SK-N-SH treated with all-trans-retinoic acid at 6 μM for 48 hours (cell line): ENCODE results near the gene SPNS1.
"Not testable (repeated sequence)": the region's sequence is repeated elsewhere in the genome, so short reads cannot be mapped to it uniquely, and the experiment has no call there.

Experiments
- ATAC-seq: fragments of 200-7000 bp; cut with Tn5 transposase; 3 replicates; pipeline ENCODE4 v1.9.1; 2020; ENCODE audit warnings: mild to moderate bottlenecking, moderate library complexity
- ARNTL ChIP-seq: fragments of 450-650 bp; formaldehyde crosslinking; IDR thresholded peaks from 2 replicates; pipeline ENCODE4 v1.5.0; 2020; ENCODE audit warnings: low read depth, mild to moderate bottlenecking, moderate library complexity, borderline replicate concordance
- BACH2 ChIP-seq: fragments of 250-450 bp; sonication (Bioruptor Pico); IDR thresholded peaks from 2 replicates; pipeline ENCODE4 v1.9.0; 2021; ENCODE audit warnings: mild to moderate bottlenecking, borderline replicate concordance
- CSDC2 ChIP-seq: fragments of 250-450 bp; sonication (Bioruptor Pico); IDR thresholded peaks from 2 replicates; pipeline ENCODE4 v1.5.0; 2020; ENCODE audit warnings: mild to moderate bottlenecking, moderate library complexity
- ESRRG ChIP-seq: fragments of 250-450 bp; sonication (Bioruptor Pico); IDR thresholded peaks from 2 replicates; pipeline ENCODE4 v1.6.1; 2021; ENCODE audit warnings: mild to moderate bottlenecking
- GLIS3 ChIP-seq: fragments of 250-450 bp; sonication (Bioruptor Pico); IDR thresholded peaks from 2 replicates; pipeline ENCODE4 v1.5.0; 2020; ENCODE audit warnings: mild to moderate bottlenecking, moderate library complexity
- ISL1 ChIP-seq: fragments of 250-450 bp; sonication (Bioruptor Pico); IDR thresholded peaks from 2 replicates; pipeline ENCODE4 v2.1.2; 2022; ENCODE audit warnings: mild to moderate bottlenecking, moderate library complexity
- OSR1 ChIP-seq: fragments of 250-450 bp; sonication (Bioruptor Pico); IDR thresholded peaks from 2 replicates; pipeline ENCODE4 v1.8.0; 2022; ENCODE audit warnings: moderate library complexity, mild to moderate bottlenecking, inconsistent platforms
- PPARA ChIP-seq: fragments of 250-450 bp; sonication (Bioruptor Pico); IDR thresholded peaks from 2 replicates; pipeline ENCODE4 v1.5.0; 2020; ENCODE audit warnings: mild to moderate bottlenecking, borderline replicate concordance
- RARB ChIP-seq: fragments of 250-450 bp; sonication (Bioruptor Pico); IDR thresholded peaks from 2 replicates; pipeline ENCODE4 v1.8.0; 2021; ENCODE audit warnings: mild to moderate bottlenecking, moderate library complexity
- SNAI2 ChIP-seq: fragments of 250-450 bp; sonication (Bioruptor Pico); IDR thresholded peaks from 2 replicates; pipeline ENCODE4 v1.5.0; 2020; ENCODE audit warnings: mild to moderate bottlenecking, moderate library complexity
- TCF4 ChIP-seq: fragments of 250-450 bp; sonication (Bioruptor Pico); IDR thresholded peaks from 2 replicates; pipeline ENCODE4 v1.8.0; 2021; ENCODE audit warnings: mild to moderate bottlenecking, moderate library complexity, borderline replicate concordance
- TOX ChIP-seq: fragments of 250-450 bp; sonication (Bioruptor Pico); IDR thresholded peaks from 2 replicates; pipeline ENCODE4 v1.8.0; 2021; ENCODE audit warnings: mild to moderate bottlenecking, moderate library complexity, borderline replicate concordance
- ZC3H10 ChIP-seq: fragments of 250-450 bp; sonication (Bioruptor Pico); IDR thresholded peaks from 2 replicates; pipeline ENCODE4 v1.5.1; 2021; ENCODE audit warnings: mild to moderate bottlenecking, moderate library complexity
- ZFP3 ChIP-seq: fragments of 250-450 bp; sonication (Bioruptor Pico); IDR thresholded peaks from 2 replicates; pipeline ENCODE4 v1.5.0; 2020; ENCODE audit warnings: mild to moderate bottlenecking, moderate library complexity
- ZFP30 ChIP-seq: fragments of 450-650 bp; formaldehyde crosslinking; IDR thresholded peaks from 2 replicates; pipeline ENCODE4 v1.5.0; 2022; ENCODE audit warnings: mild to moderate bottlenecking, moderate library complexity
- ZNF70 ChIP-seq: fragments of 450-650 bp; formaldehyde crosslinking; IDR thresholded peaks from 2 replicates; pipeline ENCODE4 v1.5.0; 2020; ENCODE audit warnings: mild to moderate bottlenecking, moderate library complexity
- ZNF8 ChIP-seq: fragments of 450-650 bp; formaldehyde crosslinking; IDR thresholded peaks from 2 replicates; pipeline ENCODE4 v1.5.0; 2020; ENCODE audit warnings: mild to moderate bottlenecking, moderate library complexity
- TF ChIP-seq, protein P1 (sequence below): fragments of 250-450 bp; sonication (Bioruptor Pico); IDR thresholded peaks from 2 replicates; pipeline ENCODE4 v1.8.0; 2020; ENCODE audit warnings: mild to moderate bottlenecking, moderate library complexity, borderline replicate concordance
- TF ChIP-seq, protein P2 (sequence below): fragments of 250-450 bp; sonication (Bioruptor Pico); IDR thresholded peaks from 2 replicates; pipeline ENCODE4 v1.5.1; 2021; ENCODE audit warnings: mild to moderate bottlenecking, moderate library complexity
- TF ChIP-seq, protein P3 (sequence below): fragments of 250-450 bp; sonication (Bioruptor Pico); IDR thresholded peaks from 2 replicates; pipeline ENCODE4 v1.5.1; 2020; ENCODE audit warnings: low read depth, mild to moderate bottlenecking, moderate library complexity
- TF ChIP-seq, protein P4 (sequence below): fragments of 250-450 bp; sonication (Bioruptor Pico); IDR thresholded peaks from 2 replicates; pipeline ENCODE4 v1.5.0; 2020; ENCODE audit warnings: mild to moderate bottlenecking, moderate library complexity
- TF ChIP-seq, protein P5 (sequence below): fragments of 250-450 bp; sonication (Bioruptor Pico); IDR thresholded peaks from 2 replicates; pipeline ENCODE4 v1.8.0; 2021; ENCODE audit warnings: low read depth, mild to moderate bottlenecking, moderate library complexity, borderline replicate concordance

The SPNS1 gene

DNA sequence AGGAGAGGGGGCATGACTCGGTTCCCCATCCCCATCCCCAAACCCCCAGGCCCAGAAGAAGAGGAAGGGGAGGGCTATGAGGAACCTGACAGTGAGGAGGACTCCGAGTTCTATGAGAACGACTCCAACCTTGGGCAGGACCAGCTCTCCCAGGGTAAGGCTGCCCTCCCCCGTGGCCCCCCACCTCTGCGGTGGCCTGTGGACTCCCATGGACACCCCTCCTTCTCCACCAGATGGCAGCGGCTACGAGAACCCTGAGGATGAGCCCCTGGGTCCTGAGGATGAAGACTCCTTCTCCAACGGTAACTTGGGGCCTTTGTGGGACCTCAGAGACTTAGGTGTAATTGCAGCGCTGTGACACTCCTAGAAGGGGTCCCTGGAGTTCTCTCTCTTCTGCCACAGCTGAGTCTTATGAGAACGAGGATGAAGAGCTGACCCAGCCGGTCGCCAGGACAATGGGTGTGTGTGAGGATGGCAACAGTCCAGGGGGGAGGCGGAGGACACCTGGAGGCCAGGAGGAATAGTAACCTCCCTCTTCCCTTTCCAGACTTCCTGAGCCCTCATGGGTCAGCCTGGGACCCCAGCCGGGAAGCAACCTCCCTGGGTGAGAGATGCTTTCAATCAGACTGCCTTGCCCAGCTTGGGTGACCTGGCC lies 37.2 kb upstream of the SPNS1 start:
- ATAC-seq: no peak
- TF ChIP-seq, protein P1, sequence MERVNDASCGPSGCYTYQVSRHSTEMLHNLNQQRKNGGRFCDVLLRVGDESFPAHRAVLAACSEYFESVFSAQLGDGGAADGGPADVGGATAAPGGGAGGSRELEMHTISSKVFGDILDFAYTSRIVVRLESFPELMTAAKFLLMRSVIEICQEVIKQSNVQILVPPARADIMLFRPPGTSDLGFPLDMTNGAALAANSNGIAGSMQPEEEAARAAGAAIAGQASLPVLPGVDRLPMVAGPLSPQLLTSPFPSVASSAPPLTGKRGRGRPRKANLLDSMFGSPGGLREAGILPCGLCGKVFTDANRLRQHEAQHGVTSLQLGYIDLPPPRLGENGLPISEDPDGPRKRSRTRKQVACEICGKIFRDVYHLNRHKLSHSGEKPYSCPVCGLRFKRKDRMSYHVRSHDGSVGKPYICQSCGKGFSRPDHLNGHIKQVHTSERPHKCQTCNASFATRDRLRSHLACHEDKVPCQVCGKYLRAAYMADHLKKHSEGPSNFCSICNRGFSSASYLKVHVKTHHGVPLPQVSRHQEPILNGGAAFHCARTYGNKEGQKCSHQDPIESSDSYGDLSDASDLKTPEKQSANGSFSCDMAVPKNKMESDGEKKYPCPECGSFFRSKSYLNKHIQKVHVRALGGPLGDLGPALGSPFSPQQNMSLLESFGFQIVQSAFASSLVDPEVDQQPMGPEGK (CRISPR knock-in tag): no peak
- no peak for TF ChIP-seq TCF4 (CRISPR knock-in tag)
- no peak for TF ChIP-seq RARB
- no peak for TF ChIP-seq TOX
- TF ChIP-seq ZC3H10 (CRISPR knock-in tag): no peak
- TF ChIP-seq ISL1 (CRISPR knock-in tag): no peak
- TF ChIP-seq, protein P2, sequence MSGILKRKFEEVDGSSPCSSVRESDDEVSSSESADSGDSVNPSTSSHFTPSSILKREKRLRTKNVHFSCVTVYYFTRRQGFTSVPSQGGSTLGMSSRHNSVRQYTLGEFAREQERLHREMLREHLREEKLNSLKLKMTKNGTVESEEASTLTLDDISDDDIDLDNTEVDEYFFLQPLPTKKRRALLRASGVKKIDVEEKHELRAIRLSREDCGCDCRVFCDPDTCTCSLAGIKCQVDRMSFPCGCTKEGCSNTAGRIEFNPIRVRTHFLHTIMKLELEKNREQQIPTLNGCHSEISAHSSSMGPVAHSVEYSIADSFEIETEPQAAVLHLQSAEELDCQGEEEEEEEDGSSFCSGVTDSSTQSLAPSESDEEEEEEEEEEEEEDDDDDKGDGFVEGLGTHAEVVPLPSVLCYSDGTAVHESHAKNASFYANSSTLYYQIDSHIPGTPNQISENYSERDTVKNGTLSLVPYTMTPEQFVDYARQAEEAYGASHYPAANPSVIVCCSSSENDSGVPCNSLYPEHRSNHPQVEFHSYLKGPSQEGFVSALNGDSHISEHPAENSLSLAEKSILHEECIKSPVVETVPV (CRISPR knock-in tag): no peak
- TF ChIP-seq, protein P3, sequence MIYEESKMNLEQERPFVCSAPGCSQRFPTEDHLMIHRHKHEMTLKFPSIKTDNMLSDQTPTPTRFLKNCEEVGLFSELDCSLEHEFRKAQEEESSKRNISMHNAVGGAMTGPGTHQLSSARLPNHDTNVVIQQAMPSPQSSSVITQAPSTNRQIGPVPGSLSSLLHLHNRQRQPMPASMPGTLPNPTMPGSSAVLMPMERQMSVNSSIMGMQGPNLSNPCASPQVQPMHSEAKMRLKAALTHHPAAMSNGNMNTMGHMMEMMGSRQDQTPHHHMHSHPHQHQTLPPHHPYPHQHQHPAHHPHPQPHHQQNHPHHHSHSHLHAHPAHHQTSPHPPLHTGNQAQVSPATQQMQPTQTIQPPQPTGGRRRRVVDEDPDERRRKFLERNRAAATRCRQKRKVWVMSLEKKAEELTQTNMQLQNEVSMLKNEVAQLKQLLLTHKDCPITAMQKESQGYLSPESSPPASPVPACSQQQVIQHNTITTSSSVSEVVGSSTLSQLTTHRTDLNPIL (CRISPR knock-in tag): no peak
- no peak for TF ChIP-seq ZFP3 (CRISPR knock-in tag)
- TF ChIP-seq ESRRG (CRISPR knock-in tag): no peak
- no peak for TF ChIP-seq ZFP30 (CRISPR knock-in tag)
- no peak for TF ChIP-seq ZNF70
- TF ChIP-seq GLIS3 (CRISPR knock-in tag): no peak
- no peak for TF ChIP-seq CSDC2 (CRISPR knock-in tag)
- no peak for TF ChIP-seq ZNF8
- TF ChIP-seq, protein P4, sequence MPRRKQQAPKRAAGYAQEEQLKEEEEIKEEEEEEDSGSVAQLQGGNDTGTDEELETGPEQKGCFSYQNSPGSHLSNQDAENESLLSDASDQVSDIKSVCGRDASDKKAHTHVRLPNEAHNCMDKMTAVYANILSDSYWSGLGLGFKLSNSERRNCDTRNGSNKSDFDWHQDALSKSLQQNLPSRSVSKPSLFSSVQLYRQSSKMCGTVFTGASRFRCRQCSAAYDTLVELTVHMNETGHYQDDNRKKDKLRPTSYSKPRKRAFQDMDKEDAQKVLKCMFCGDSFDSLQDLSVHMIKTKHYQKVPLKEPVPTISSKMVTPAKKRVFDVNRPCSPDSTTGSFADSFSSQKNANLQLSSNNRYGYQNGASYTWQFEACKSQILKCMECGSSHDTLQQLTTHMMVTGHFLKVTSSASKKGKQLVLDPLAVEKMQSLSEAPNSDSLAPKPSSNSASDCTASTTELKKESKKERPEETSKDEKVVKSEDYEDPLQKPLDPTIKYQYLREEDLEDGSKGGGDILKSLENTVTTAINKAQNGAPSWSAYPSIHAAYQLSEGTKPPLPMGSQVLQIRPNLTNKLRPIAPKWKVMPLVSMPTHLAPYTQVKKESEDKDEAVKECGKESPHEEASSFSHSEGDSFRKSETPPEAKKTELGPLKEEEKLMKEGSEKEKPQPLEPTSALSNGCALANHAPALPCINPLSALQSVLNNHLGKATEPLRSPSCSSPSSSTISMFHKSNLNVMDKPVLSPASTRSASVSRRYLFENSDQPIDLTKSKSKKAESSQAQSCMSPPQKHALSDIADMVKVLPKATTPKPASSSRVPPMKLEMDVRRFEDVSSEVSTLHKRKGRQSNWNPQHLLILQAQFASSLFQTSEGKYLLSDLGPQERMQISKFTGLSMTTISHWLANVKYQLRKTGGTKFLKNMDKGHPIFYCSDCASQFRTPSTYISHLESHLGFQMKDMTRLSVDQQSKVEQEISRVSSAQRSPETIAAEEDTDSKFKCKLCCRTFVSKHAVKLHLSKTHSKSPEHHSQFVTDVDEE: no peak
- no peak for TF ChIP-seq PPARA (CRISPR knock-in tag)
- TF ChIP-seq SNAI2 (CRISPR knock-in tag): no peak

DNA sequence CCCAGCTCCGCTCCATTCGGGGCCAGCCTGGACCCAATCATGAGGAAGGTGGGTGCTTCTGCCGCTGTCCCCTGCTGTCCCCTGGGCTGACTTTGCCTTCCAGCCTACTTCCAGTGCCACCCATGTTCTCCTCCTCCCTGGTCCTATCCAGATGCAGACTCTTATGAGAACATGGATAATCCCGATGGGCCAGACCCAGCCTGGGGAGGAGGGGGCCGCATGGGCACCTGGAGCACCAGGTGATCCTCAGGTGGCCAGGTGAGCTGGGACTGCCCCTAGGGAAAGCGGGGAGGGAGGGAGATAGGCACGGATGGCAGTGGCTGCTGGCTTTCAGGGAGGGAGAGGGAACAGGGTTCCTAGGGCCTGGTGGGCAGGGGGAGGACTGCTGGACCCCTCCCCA lies 35.9 kb upstream of the SPNS1 start:
- TF ChIP-seq, protein P5, sequence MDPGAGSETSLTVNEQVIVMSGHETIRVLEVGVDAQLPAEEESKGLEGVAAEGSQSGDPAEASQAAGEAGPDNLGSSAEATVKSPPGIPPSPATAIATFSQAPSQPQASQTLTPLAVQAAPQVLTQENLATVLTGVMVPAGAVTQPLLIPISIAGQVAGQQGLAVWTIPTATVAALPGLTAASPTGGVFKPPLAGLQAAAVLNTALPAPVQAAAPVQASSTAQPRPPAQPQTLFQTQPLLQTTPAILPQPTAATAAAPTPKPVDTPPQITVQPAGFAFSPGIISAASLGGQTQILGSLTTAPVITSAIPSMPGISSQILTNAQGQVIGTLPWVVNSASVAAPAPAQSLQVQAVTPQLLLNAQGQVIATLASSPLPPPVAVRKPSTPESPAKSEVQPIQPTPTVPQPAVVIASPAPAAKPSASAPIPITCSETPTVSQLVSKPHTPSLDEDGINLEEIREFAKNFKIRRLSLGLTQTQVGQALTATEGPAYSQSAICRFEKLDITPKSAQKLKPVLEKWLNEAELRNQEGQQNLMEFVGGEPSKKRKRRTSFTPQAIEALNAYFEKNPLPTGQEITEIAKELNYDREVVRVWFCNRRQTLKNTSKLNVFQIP (CRISPR knock-in tag): no peak
- TF ChIP-seq GLIS3 (CRISPR knock-in tag): no peak
- TF ChIP-seq CSDC2 (CRISPR knock-in tag): no peak
- TF ChIP-seq OSR1 (CRISPR knock-in tag): no peak
- TF ChIP-seq ZFP30 (CRISPR knock-in tag): no peak
- TF ChIP-seq ESRRG (CRISPR knock-in tag): no peak
- no peak for TF ChIP-seq ISL1 (CRISPR knock-in tag)
- TF ChIP-seq TOX: no peak
- no peak for TF ChIP-seq ZNF70
- TF ChIP-seq, protein P1 (CRISPR knock-in tag): no peak
- TF ChIP-seq ARNTL: no peak
- TF ChIP-seq, protein P3 (CRISPR knock-in tag): no peak
- TF ChIP-seq ZNF8: no peak
- no peak for TF ChIP-seq ZFP3 (CRISPR knock-in tag)
- no peak for TF ChIP-seq TCF4 (CRISPR knock-in tag)
- no peak for TF ChIP-seq RARB
- TF ChIP-seq, protein P2 (CRISPR knock-in tag): no peak
- TF ChIP-seq BACH2 (CRISPR knock-in tag): no peak
- TF ChIP-seq SNAI2 (CRISPR knock-in tag): no peak
- ATAC-seq: no peak

DNA sequence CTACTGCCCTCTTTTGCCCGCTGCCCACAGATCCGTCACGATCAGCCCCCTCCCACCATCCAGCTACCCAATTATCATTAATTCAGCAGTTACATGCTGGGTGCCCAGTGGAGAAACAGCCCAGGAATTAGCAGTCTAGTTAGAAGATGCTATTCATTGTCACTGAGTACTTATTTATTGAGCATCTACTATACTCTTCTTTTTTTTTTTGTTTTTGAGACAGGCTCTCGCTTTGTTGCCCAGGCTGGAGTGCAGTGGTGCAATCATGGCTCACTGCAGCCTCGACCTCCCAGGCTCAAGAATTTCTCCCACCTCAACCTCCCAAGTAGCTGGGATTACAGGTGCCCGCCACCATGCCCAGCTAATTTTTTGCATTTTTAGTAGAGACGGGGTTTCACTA lies 34.8 kb upstream of the SPNS1 start:
- ATAC-seq: not testable (repeated sequence)
